ENCODE measurements around the gene NEMP2.

The NEMP2 gene

DNA sequence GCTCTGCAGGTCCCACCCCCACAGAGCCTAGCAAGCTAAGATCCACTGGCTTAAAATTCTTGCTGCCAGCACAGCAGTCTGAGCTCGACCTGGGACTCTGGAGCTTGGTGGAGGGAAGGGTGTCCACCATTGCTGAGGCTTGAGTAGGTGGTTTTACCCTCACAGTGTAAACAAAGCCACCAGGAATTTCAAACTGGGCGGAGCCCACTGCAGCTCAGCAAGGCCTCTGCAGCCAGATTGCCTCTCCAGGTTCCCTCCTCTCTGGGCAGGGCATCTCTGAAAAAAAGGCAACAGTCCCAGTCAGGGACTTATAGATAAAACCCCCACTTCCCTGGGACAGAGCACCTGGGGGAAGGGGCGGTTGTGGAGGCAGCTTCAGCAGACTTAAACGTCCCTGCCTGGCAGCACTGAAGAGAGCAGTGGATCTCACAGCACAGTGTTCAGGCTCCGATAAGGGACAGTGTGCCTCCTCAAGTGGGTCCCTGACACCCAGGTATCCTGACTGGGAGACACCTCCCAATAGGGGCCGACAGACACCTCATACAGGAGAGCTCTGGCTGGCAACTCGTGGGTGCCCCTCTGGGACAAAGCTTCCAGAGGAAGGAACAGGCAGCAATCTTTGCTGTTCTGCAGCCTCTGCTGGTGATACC is 20.0 kb upstream of the NEMP2 start:
- DNase-seq = no peak

DNA sequence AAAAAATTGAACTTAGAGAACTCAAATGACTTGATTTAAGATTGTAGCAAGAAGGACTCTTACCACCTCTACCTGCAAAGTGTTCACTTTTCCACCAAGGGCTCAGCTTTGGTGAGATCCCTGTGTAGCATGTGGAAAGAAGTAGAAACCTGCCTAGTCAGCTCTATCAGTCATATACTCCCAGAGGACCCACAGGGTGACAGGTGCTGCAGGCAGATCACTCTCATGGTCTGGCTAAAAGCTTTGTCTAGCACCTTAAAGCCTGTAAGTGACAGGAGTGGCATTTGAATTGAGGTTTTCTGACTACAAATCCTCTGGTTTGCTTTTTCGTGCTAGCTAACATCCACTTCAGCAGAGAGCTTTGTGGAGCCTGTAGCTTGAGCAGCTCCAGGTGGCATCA is 18.7 kb upstream of the NEMP2 start:
- DNase-seq = no peak

DNA sequence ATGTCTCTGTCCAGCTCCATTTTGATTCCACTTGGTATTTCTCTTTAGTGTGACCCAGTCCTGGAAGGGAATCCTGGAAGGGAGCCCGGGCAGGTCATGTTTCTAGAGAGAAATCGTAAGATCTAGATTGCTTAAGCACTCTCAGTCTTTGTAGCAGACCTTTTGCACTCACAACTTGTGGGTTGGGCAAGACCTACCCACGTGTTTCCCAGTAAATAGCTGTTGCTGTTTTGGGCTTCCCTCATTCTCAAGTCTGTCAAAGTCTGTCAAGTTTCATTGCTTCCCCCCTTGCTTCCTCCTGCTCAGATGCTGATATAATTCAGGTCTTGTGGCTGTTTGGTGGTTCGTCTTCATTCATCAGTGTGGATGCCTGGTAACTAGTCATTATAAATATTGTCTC is 17.4 kb upstream of the NEMP2 start:
- DNase-seq = no peak

DNA sequence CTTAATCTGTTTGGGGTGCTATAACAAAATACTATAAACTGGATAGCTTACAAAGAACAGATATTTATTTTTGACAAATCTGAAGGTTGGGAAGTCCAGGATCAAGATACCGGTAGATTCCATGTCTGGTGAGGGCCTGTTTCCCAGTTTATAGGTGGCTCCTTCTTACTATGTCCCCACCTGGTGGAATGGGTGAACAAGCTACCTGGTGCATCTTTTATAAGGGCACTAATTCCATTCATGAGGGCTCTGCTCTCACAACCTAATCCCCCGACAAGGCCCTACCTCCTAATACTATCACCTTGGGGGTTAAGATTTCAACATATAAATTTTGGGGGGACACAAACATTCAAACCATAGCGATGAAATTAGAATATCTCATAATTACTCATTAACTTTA is 15.6 kb upstream of the NEMP2 start:
- DNase-seq = no peak

DNA sequence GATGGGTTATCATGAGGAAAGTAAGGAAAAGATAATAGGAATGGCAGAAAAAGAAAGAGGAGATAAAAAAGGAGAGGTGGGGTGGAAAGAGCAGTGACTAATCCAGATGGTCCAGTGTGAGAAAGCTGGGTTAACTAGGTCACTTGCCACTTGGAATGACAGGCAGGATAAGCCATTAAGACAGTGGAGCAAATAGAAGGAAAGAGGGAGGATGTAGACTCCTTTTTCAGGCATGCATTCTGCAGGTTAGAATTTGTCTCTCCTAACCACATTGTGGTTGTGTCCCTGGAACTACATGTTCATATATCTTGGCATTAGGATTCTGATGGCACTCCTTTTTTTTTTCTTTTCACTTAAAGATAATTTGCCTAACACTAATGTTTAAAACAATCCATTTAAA is 13.4 kb upstream of the NEMP2 start:
- no peak for DNase-seq

DNA sequence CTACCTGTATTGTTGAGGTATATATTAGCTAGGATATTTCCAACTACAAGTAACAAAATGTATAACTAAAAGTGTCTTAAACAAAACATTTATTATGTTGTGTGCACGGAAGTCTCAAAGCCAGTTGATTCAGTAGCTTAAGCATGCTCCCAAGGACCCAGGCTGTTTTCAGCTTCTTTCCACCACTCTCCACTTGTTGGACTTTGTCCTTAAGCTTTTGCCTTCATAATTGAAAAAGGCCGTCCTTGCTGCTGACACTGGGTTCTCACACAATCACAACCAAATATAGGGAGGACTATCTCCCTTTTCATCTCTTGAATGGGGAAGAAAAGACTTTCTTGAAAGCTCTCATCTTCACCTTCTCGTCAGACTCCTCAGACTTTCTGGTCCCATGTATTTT is 12.2 kb upstream of the NEMP2 start:
- DNase-seq = no peak

DNA sequence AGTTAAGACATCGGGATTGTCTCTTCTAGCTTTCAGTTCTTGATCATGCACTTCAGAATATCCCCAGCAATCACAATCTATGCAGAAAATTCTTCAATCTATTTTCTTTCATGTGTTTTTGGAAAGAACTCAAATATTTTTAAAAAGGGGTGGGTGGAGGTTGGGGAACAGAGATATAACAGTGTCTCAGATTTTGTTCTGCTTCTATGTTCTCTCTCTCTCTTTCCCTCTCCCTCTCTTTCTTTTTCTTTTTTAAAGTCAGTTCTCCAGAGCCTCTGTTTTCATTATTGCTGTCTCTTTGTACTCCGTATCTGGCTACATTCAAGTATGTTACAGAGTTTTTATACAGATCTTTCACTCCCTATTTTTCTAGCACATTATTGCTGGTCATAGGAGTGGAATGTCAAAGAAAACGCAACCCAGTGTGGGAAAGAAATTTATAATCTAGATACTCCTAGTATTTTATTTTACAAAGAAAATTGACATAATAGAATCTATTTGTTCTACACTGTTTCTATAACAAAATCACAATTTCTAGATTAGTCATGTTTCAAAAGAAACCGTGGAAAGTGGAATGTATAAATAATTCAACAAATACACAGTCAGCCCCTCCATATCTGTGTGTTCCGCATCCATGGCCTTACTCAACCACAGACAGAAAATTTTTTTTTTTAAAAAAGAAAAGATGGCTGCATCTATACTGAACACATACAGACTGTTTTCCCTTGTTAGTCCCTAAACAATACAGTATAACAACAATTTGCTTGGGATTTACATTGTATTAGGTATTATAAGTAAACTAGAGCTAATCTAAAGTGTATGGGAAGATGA is 11.2 kb upstream of the NEMP2 start:
- no peak for DNase-seq

DNA sequence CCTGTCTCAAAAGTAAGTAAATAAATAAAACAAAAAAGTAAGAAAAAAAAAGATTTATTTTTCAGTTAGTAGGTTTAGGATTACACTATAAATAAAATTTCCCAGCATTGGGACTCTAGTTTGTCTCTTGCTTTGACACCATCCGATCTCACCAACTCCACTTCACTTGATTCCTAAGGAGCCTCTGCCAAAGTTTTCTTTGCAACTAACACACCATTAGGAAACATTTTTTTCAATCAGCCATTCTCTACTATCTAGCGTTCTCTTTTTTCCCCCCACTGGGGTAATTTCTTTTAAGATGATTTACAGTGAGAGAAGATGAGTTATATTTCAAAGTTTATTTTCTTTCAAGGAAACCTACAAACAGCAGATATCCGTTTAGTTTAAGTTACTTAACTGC is 10.6 kb upstream of the NEMP2 start:
- no peak for DNase-seq

DNA sequence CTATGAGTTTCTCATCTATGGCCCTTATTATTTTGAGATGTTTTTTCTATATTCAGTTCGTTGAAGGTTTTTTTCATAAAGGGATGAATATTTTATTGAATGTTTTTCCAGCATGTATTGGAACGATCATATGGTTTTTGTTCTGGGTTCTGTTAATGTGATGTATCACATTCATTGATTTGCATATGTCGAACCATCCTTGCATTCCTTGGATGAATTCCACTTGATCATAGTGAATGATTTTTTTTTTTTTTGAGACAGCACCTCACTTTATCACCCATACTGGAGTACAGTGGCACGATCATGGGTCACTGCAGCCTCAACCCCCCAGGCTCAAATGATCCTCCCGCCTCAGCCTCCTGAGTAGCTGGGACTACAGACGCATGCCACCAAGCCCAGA is 5.5 kb upstream of the NEMP2 start:
- DNase-seq = no peak

DNA sequence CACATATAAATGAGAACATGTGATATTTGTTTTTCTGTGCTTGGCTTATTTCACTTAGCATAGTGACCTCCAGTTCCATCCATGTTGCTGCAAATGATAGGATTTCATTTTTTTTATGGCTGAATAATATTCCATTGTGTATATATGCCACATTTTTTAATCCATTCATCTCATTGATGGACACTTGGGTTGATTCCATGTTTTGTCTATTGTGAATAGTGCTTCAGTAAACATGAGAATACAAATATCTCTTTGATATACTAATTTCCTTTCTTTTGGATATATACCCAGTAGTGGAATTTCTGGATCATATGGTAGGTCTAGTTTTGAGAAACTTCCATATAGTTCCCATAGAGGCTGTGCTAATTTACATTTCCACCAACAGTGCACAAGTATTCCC is 3.7 kb upstream of the NEMP2 start:
- no peak for DNase-seq

DNA sequence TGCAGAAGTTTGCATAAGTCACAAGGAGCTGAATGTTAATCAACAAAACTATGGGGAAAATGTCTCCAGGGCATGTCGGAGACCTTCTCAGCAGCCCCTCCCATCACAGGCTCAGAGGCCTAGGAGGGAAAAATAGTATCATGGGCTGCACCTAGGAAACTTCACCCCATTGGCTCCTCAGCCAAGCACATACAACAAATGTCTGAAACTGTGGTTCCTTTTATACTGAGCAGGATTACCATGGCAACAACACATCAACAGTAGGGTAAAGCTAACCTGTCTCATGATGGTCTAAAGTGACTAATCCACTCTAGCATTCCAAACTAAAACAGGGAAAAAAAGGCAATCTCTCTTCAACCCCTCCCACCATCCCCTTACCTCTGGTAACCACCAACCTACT is 3.2 kb upstream of the NEMP2 start:
- DNase-seq = no peak

DNA sequence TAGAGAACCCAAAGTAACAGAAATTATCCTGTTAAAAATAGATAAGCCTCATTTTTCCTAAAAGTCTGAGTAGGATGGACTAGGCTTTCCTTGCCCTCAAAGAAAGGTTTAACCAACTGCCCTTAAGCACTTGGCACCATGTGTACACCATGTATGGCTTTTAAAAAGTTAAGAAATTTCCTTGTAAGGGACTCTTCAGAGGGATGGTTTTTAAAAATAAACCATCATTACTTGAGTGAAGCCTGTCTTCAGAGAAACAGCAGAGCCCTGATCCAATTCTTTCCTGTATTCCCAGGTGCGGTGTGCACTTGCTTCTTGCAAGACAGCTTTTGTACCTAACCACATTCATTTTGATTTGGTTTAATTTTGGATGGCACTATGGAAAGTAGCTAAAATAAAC is 1.1 kb upstream of the NEMP2 start:
- DNase-seq = no peak

DNA sequence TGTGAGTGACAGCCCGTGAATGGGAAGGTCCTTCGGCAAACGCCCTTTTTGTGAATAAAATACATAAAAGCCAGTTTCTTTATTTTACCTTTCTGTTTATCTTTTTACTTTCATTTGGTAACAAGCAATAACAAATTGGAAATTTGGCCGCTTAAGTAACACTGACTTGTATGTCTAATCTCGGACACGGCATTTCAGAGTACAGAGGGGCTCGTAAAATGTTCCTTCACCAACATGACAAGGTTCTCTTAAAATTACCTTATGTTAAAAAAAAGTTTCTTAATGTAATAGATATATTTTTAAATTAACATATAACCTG is 558 bp upstream of the NEMP2 start:
- no peak for DNase-seq

DNA sequence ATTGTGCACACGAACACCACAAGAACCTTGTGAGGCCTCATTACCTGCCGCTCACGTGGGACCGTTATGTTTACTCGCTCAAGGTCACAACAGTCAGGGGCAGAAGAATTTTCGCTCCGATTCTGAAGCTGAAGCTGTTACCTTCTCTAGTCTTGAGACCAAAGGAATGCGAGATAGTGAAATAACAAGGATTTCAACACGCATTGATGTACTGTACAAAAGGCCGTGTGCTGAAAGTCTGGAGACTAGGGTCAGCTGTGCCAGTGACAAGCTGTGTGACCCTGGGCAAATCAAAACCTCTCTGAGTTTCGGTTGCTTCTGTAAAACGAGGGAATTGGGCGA is 583 bp downstream of the NEMP2 start:
- no peak for DNase-seq

DNA sequence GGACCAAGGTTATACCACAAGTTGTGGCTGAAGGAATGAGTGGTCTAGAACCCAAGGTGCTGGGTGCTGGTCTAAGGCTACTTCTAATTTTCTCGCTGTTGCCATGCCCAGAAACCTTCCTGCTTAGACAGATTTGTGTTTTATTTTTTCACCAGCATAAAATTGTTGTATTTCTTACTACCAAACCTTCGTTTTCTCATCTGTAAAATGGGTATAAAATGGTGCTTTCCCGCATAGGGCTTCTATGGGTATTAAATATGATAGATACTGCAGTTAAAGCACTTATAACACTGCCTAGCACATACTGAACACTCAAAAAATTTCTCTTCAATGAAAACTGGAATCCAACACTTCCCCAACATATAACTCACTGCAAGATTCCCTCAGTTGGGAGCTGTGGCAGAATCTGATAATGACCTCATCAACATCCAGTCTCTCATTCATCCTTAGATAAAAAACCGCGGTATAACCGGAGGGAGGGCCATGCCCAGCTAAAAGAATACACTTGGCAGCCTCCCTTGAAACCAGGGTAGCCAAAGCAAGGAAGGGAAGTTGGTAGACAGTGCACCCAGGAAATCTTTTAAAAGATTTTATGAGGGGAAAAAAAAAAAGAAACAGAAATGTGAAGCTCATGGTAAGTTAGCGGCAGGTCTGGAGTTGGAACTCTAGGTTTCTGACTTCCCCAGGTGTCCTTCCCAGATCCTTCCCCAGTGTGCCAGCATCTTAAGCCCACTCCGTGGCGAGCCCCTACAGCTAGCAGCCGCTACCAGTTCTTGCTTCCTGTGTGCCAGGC is 1.2 kb downstream of the NEMP2 start:
- no peak for DNase-seq

DNA sequence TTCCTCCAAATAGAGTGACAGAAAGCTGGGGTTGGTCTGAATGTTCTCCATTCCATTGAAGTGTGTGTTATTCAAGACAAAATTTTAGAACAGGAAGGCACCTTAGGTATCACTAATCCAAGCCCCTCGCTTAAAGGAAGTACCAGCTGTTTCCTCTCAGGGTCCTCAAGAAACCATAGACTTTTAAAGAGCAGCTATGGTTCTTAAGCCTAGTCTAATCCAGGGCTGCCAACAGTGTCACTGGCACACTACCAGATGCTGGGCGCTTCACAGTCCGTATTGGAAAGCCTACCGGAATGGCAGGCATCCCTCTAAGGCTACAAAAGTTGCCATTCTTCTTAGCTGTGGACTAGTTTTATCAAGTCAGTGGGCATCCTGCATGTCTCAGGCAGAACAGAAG is 1.9 kb downstream of the NEMP2 start:
- no peak for DNase-seq

DNA sequence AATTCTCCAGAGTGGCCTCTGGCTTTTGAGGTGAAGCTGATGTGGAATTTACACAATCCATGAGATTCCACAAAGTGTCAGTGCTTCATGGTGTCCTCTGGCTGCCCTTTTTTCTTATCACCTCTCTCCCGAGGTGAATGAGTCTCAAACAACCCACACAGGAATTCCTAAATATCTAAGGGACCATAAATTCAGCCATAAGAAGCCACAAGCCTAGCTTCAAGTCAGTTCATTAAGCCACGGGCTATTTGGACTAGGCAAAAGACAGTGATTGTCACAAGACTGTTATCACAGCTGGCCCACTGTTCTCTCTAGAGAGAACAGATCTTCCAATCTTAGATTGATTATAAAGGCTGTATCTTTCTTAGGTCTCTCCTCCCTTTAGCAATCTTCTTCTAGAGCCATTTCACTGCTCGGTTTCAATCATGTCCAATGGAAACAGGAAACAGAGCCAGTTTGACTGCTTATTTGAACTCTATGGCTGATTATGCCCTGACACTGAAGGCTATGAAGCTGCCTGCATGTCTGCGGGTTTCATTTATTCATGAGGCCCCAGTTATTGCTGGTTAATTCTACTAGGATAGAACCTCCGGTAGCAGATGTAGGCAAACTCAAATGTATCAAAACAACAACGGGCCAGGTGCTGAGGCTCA is 4.1 kb downstream of the NEMP2 start:
- DNase-seq = peak in 1 of 2 donors; percentile 26

DNA sequence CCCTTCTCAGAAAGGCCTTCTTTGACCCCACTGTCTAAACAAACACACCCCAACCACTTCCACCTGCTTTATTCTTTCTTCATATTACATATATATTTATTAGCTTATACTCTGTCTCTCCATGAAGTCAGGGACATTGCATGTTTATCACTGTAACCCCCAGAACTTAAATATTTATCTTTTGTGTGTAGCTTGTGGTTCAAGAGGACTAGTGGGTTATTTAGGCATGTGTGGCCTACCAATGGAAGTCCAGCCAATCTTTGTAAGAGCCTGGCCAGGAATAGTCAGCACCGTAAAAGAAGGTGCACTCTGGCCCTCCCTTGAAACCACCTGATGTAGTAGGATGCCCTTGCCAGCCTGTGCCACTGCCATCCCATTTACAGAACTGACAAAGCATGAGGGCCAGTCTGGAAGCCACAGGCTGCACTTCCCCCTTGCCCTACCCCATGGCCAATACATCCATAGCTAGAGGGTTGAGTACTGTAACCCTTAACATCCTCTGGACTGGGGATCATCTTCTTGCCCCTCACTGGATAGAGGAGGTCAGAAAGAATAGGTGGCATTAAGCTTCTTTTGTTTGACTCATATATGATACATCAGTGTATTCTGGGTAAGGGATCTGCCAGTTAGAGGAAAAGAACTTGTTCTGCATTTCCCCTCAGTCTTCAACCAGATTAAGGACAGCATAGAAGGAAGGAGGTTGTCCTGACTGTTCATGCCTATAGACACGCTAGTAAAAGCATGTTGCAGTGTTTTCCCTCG is 4.9 kb downstream of the NEMP2 start:
- no peak for DNase-seq

DNA sequence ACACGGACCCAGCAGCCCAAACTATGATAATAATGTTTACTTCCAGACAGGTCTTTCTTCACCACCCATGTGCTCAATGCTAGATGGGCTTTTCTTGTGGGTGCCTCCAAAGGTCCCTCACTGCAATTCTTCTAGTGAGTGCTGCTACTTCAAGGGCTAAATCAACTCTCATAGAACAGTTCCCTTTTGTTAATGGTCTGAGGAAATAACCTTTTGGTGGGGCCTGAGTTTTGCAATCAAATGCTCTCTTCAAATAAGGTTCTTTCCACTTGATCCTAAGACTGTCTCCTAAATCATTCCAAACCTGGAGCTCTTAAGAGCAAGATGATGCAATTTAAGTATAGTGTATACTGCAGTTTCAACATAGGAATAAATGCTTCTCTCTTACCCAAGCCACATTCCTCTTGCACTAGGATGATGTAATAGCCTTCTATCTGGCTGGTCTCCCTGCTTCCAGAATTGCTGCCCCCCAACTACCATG is 6.0 kb downstream of the NEMP2 start:
- no peak for DNase-seq

DNA sequence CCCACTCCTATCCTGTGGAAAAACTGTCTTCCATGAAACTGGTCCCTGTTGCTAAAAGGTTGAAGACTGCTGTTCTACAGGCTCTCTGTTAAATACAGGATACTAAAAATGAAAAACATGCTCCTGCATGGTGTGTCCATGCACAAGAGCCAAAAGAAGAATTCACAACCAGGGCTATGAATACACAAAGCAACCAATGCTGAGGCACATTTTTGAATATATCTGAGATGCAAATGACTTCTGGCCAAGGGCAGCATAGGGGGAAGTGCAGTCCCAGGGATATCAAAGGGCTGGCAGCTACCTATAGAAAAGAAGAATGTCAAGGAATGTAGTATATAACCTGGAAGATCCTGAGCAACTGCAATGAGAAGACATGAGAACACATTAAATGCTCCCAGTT is 6.6 kb downstream of the NEMP2 start:
- no peak for DNase-seq

DNA sequence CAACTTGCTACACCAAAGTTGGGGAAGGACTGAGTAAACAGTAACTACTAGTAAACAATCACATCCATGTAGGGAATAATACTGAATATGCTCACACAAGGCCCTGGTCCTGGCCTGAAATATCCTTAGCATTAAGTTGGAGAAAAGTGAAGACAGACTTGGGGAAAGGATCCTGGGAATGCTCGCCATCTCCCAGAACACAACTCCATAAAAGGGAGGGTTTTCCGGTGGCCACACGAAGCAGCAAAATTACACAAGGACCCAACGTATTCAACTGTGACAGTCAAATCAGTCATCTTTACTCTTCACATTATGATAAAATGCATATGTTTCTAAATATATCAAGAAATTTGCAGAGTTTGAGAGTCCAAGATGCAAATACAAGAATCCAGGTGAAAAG is 7.3 kb downstream of the NEMP2 start:
- DNase-seq = no peak

DNA sequence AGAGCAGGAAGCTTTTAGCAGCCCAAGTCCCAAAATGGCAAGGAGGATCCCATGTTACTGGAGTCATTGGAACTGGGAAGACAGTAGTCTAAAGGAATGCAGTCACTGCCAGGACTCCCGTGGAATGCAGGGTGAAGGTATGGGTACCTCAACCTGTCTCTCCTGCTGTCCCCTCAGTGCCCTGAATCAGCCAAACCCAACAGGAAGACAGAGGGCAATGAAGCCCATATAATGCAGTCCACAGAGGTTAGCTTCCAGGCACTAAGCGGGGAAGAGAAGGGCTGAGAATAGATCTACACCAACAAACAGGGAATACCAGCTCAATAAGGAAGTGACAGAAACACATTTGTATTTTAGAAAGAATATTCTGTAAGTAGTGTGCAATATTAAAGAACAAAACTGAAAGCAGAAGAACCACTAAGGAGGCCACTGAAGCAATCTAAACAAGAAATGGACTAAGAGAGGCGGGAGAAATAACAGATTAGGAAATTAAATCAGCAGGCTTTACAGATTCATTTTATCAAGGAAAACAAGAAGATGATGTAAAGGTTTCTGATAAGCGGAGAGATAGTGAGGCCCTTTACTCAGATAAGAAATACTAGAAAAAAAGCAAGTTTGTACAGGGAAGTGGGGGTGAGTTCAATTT is 8.3 kb downstream of the NEMP2 start:
- no peak for DNase-seq

All from hippocampal formation (tissue), 2 donors.